NOMO-1 treated with DMSO at 0.1 percent for 48 hours (cell line): ENCODE data around the gene PLK4.
A peak's percentile ranks its signal among the peaks of the same experiment; 100 is the strongest.
"Not testable (repeated sequence)": the region's sequence is repeated elsewhere in the genome, so short reads cannot be mapped to it uniquely, and the experiment has no call there.

ENCODE experiments used
- DNase-seq: peaks from one replicate; lab custom pipeline; 2025; ENCODE audit not compliant: unreplicated experiment; lab: John Stamatoyannopoulos, UW

Gene PLK4

DNA sequence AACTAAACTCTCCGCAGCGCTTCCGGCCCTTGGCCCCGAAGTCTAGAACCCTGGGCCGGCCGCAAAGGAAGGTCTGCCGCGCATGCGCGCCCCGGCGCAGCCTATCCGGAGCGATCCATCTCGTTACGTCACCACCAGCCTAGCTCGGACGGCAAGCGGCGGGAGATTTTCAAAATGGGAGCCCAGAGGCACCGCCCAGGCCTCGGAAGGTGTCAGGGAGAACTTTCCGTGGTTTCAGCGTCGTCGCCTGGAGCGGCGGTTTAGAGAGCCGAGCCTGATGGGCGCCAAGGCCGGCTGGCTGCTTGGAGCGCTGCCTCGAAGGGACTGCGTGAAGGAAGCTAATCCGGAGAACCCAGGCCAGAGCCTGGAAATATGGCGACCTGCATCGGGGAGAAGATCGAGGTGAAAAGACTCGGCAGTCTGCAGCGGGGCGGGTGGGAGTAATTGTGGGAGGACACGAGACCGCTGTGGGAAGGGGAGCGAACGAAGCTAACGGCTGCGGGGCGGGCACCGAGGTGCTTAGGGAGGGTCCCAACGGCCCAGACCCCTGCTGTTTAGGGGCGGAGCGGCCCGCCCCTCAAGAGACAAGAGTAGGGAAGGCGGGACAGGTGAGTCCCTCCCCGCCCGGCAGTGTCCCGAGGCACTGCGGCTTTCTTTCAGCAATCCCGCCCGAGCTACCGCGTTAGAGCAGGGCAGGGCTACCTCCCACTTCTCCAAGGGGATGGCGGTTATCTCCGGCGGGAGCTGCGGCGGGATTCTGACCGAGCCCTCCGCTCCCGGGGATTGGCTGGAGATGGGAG lies at the start of gene PLK4:
Gene PLK4 (plus strand): TSS at position 131 of the 800 bp plus-strand sequence. CDS start 242 bp downstream, at position 373.
- peak; percentile 98 for DNase-seq

GRCh38 chr4:127832585-127832984 lies 48.1 kb upstream of the PLK4 start:
- DNase-seq = peak; percentile 73

DNA sequence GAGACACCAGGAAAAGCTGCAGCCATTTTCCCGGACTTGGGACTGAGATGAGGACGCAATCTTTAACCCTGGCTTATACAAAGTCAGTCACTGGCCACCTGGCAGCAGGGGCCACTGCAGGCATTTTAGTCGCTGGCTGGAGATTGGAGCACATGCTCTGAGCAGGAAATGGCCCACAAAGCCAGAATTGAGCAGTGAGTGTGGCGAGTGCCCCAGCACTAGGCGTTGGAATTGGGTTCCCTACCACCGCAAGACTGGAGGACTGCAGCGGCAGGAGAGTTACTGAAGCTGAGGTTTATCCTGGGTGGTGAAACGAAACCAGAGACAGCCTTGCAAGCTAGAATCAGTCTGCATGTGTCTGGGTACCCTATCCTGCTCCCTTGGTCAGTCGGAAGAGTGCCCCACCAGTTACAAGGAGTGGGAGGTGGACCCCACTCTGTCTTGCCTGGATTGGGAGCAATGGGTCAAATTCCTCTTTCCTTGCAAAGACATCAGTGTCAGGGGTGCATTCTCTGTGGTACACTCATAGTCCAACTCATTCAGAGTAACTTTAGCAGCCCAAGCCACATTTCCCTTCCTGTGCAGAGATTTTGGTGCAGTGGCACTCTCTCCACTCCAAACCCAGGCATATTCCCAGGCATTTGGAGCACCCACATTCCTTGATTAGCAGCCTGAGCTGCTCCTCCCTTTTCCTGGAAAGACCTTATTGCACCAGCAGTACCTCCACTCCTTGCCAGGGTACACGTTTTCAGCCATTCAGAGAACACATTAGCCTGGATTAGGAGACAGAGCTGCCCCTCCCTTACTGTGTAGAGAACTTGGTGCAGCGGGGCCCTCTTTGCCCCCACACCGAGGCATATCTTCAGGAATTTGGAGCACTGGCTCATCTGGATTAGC lies 36.7 kb upstream of the PLK4 start:
- no peak for DNase-seq

GRCh38 chr4:127844601-127845116 lies 36.0 kb upstream of the PLK4 start:
- no peak for DNase-seq

DNA sequence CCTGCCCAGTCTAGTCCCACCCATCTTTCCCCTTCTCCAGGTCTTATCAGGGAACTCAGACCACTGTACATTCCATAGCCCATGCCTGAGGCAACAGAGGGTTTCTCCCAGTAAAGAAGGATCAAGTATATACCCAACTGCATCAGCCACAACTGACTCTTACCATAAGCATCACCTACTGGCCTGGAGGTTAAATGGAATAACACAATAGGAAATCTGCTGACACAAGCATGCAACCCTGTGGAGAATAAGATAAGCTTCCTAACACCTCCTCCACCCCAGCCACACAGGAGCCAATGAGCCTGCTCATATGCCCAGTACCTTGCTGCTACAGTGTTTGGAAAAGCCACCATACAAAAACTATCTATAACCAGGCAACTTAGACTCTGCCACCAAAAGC lies 34.6 kb upstream of the PLK4 start:
- DNase-seq = no peak

DNA sequence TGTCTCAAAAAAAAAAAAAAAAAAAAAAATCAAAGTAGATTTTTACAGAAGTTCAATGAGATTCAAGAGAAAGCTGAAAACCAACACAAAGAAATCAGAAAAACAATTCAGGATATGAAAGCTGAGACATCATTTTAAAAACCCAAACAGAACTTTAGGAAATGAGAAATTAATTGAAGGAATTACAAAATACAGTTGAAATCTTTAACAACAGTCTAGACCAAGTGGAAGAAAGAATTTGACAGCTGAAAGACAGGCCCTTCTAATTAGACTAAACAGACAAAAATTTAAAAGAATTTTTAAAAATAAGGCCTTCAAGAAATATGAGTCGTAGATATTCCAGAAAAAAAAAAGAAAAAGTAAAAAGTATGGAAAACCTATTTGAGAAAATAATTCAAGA lies 33.9 kb upstream of the PLK4 start:
- no peak for DNase-seq

- DNase-seq = no peak
Measured at GRCh38 chr4:127849505-127850234, 31.0 kb upstream of the PLK4 start.

DNA sequence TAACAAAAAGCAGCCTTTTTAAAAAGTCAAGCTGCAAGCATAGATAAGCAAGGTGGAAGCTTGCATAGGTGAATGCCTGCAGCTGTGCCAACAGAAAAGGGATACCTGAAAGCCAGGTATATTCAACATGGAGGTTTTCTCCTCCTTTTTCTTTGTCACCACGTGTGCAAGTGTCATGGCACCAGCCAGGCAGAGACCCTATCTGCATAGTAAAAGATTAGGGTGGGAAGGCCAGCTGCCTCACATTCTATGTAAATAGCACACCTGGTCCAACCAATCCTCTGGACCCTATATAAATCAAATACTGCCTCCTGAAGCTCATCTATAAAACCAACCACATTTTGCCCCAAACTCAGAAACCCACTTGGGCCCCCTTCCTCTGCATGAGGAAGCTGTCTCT lies 28.0 kb upstream of the PLK4 start:
- no peak for DNase-seq

DNA sequence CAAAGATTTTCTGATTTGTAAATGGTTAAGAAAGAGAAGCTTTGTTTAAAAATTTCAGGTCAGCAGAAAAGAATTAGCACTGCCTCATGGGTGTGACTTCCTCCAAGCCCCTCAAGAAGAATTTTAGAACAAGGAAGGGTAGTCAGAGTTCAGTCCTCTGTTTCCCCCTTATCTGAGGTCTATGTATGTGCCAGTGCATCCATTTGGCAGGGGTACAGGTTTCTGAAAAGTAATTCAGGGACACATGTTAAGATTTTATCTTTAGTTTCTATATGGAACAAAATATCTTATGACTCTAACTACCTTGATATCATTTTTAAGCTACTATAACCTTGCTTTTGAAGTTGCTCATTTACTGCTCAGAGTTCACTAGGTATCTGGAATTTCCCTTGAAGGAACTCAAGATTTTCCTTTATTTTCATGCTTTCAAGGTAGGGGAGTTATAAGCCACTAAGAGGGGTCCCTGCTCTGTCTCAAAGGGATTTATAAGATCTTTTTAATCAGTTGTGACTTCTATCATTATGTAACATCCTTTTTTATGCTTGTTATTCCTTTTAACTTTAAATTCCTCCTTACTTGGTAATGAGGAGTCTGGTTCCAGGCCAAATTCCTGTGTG lies 24.4 kb upstream of the PLK4 start:
- no peak for DNase-seq

DNA sequence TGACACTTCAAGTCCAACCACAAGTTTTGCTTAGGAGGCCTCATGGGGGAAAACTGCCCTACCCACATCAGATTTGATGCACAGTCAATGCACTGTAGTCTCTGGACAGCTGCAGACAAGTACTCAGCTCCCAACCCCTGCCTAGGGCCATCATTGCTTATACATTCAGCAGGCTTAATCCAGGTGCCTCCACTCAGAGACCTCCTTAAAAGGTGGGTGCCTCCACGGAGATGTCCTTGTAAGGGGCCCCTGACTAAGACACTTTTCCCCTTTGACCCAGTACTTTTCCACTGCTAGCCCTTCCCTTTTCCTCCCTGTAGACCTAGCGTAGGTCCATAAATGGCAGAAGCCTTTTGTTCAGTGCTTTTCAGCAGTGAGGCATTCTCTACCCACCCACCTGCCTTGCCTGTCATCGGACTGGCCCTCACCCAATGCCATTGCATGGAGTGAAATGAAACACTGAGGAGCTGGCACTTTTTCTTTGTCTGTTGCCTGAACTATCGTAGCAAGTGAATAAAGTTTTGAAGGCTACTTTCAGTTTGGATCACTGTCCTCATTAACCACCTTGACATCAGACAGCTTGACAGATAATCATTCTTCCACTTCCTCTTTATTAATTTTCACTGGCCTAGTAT lies 23.8 kb upstream of the PLK4 start:
- DNase-seq = no peak

DNA sequence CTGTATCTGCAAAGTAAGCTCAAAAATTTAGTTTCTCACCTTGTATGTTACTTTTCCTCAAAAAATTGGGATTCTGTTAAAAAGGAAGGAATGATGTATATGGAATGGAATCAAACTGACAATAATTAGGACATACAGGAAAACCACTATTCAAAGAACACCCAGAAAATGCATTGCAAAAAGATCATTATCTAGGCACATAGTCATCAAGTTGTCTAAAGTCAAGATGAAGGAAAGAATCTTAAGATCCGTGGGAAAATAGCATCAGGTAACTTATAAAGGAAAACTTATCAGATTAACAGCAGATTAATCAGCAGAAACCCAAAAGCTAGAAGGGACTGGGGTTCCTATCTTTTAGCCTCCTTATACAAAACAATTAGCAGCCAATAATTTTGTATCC lies 23.1 kb upstream of the PLK4 start:
- DNase-seq = no peak

DNA sequence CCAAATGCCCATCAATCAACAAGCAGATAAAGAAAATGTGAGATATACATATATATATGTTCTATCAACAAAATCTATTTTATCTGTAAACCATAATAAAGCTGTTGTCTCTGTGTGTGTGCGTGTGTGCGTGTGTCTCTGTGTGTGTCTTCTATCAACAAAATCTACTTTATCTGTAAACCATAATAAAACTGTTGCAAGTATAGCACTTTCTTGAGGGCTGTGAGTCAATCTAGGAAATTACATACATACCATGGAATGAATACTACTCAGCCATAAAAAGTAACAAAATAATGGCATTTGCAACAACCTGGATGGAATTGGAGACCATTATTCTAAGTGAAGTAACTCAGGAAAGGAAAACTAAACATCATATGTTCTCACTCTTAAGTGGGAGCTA lies 12.5 kb upstream of the PLK4 start:
- no peak for DNase-seq

- DNase-seq = no peak
Measured at GRCh38 chr4:127870281-127870680, 10.4 kb upstream of the PLK4 start.

GRCh38 chr4:127870688-127871087 lies 10.0 kb upstream of the PLK4 start:
- DNase-seq = no peak

DNA sequence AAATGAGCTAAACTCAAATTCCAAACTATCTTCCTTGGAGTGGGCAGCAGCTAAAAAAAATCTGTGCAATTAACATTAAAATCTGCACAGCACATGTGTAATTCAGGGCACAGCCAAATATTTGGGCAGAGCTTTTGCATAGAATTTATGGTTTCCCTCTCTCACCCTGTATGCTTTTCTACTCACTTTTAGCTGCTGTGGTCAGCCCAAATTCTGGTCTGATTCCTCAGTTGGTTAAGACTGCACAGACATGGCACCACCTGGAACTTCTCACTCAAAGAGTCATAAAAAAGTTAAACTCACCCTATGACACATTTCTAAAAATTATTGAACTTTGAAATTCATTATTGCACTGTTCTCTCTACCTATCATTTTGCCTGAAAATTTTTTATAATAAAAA lies 4.9 kb upstream of the PLK4 start:
- DNase-seq = no peak

DNA sequence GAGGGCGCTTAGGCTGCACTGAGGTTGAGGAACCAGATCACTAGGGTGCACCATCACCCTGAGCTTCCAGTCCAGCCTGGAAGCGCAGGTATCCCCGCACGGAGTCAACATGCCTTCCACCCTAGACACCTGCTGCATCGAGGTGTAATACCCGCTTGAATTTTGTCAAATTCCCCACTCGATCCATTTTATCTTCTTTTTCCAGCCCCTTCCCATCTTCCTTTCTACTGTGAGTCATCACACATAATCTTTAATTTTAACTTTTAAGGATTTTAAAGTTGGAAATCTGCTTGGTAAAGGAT lies 821 bp downstream of the PLK4 start:
- no peak for DNase-seq

- DNase-seq = no peak
Measured at GRCh38 chr4:127888559-127888958, 7.9 kb downstream of the PLK4 start.

- no peak for DNase-seq
Measured at GRCh38 chr4:127889903-127890302, 9.2 kb downstream of the PLK4 start.

GRCh38 chr4:127896069-127896468 lies 15.4 kb downstream of the PLK4 start:
- DNase-seq = no peak

DNA sequence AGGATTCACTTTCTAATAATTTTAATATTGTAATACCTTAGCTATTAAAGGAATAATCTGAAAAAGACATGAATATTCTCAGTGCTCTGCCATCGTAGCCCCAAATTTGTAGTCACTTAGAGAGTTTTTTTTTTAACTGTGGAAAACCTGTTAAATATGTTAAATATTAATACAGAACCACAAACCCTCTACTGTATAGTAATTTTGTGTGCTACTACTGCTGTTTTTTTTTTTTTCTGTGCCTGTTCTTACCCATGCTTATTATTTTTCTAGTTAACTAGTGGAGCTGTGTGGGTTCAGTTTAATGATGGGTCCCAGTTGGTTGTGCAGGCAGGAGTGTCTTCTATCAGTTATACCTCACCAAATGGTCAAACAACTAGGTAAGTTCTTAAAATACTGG lies 15.8 kb downstream of the PLK4 start:
- no peak for DNase-seq

GRCh38 chr4:127899682-127900081 lies 19.0 kb downstream of the PLK4 start:
- not testable (repeated sequence) for DNase-seq
